K562 (cell line): Measurements from ENCODE around the gene FAM25A. TPM values are rescaled to one million over a fixed set of nuclear protein-coding genes. Genes with fewer than 3 reads are reported as not detected.
"Not testable (repeated sequence)": the region's sequence is repeated elsewhere in the genome, so short reads cannot be mapped to it uniquely, and the experiment has no call there.

ENCODE experiments used
- ATAC-seq: fragments of 200-7000 bp; cut with Tn5 transposase; 3 replicates; pipeline ENCODE4 v1.9.1; 2020; ENCODE audit warnings: moderate library complexity
- BruUV-seq: library from RNA; stranded (reverse); fragments of 400-500 nt; replicated peaks from 2 replicates; lab custom pipeline; 2021; lab: Mats Ljungman, UMichigan
- CTCF ChIA-PET: fragments of 300-600 bp; formaldehyde crosslinking; extraction: SDS; loops from one replicate; lab custom pipeline; 2021; ENCODE audit warnings: low intra/inter-chr PET ratio; lab: Yijun Ruan, JAX
- POLR2A ChIA-PET: fragments of 300-600, 350-650 bp; sonication (Branson Sonifier 250); formaldehyde crosslinking; extraction: SDS; loops from one replicate; lab custom pipeline; 2021; ENCODE audit warnings: antibody characterized with exemption, inconsistent platforms; lab: Yijun Ruan, JAX
- DNase-seq, 4 experiments: peaks; one replicate each; pipeline versions ENCODE4 v3.0.0 to v3.0.0-alpha.2; 2011 to 2018; ENCODE audit warnings: low spot score in 3 of 4, mixed read lengths in 3 of 4; ENCODE audit errors: extremely low read depth in 1 of 4
- FAIRE-seq: peaks from 2 replicates; lab custom pipeline; 2011; peaks lifted over from hg19 to GRCh38; lab: Jason Lieb, UNC
- H2AFZ ChIP-seq: 2 replicates; pipeline ENCODE4 v1.6.0; 2011; ENCODE audit warnings: low read depth, low read length, control low read depth, inconsistent platforms
- H3K27ac ChIP-seq: fragments of 200-600 bp; 3 replicates; pipeline ENCODE4 v1.8.0; 2011; ENCODE audit warnings: low read depth, mild to moderate bottlenecking, control low read depth, inconsistent platforms, low read length, moderate library complexity, mixed read lengths; ENCODE audit errors: extremely low read depth
- H3K27me3 ChIP-seq, 2 experiments: fragments of 300-600 bp in 1 of 2; 2 replicates in 1 of 2; 3 replicates in 1 of 2; pipeline versions ENCODE4 v1.6.0 to v1.8.0; 2011; ENCODE audit warnings: inconsistent platforms in 2 of 2, low read length in 2 of 2, mild to moderate bottlenecking in 1 of 2, mixed read lengths in 1 of 2, moderate library complexity in 1 of 2; ENCODE audit not compliant: control insufficient read depth in 2 of 2, insufficient read depth in 2 of 2
- H3K36me3 ChIP-seq: fragments of 300-600 bp; 3 replicates; pipeline ENCODE4 v1.8.0; 2011; ENCODE audit warnings: mild to moderate bottlenecking, low read length, inconsistent platforms; ENCODE audit not compliant: control insufficient read depth, insufficient read depth
- H3K4me1 ChIP-seq, 2 experiments: fragments of 200-600 bp in 1 of 2; replicated peaks in 1 of 2; 2 replicates in 1 of 2; 3 replicates in 1 of 2; pipeline versions ENCODE4 v1.5.1 to v1.8.0; 2011; ENCODE audit warnings: inconsistent platforms in 2 of 2, low read length in 2 of 2, mild to moderate bottlenecking in 1 of 2, mixed read lengths in 1 of 2, moderate library complexity in 1 of 2; ENCODE audit not compliant: control insufficient read depth in 2 of 2, insufficient read depth in 2 of 2
- H3K4me2 ChIP-seq: 2 replicates; pipeline ENCODE4 v1.6.1; 2011; ENCODE audit warnings: low read length, control low read depth, inconsistent platforms, mixed read lengths; ENCODE audit not compliant: insufficient read depth
- H3K4me3 ChIP-seq: fragments of 200-600 bp; sonication (generic), shearing (Covaris generic); 2 replicates; pipeline ENCODE4 v1.5.1; 2016; ENCODE audit warnings: control low read depth, inconsistent platforms
- H3K79me2 ChIP-seq: fragments of 200-600 bp; 3 replicates; pipeline ENCODE4 v1.8.0; 2011; ENCODE audit warnings: low read length, inconsistent platforms; ENCODE audit not compliant: control insufficient read depth, insufficient read depth
- H3K9ac ChIP-seq, 2 experiments: 2 replicates each; pipeline versions ENCODE4 v1.6.0 to v1.6.1; 2011; ENCODE audit warnings: low read depth in 2 of 2, low read length in 2 of 2, control low read depth in 1 of 2, inconsistent platforms in 1 of 2, mild to moderate bottlenecking in 1 of 2, mixed read lengths in 1 of 2; ENCODE audit not compliant: insufficient read depth in 1 of 2
- H3K9me1 ChIP-seq: one replicate; pipeline ENCODE4 v1.6.0; 2011; ENCODE audit warnings: inconsistent platforms, mild to moderate bottlenecking, low read length, moderate library complexity; ENCODE audit not compliant: control insufficient read depth, insufficient read depth
- H3K9me3 ChIP-seq: replicated peaks from 2 replicates; pipeline ENCODE4 v1.5.1; 2011; ENCODE audit warnings: low read depth, low read length, inconsistent platforms; ENCODE audit not compliant: control insufficient read depth, insufficient read depth
- H4K20me1 ChIP-seq: replicated peaks from 2 replicates; pipeline ENCODE4 v1.6.1; 2011; ENCODE audit warnings: low read length, inconsistent platforms, mixed read lengths; ENCODE audit not compliant: control insufficient read depth, insufficient read depth
- NFYB ChIP-seq: IDR thresholded peaks from 2 replicates; pipeline ENCODE4 v1.6.1; 2011; ENCODE audit warnings: mild to moderate bottlenecking, moderate library complexity; ENCODE audit not compliant: insufficient read length; ENCODE audit errors: extremely low read depth
- WGBS: fragments of 100-300 bp; shearing (Covaris generic); methylation state at CpG from one replicate; pipeline ENCODE4 v1.1.6; 2016; ENCODE audit warnings: low coverage, mixed read lengths; ENCODE audit not compliant: insufficient coverage; ENCODE audit errors: missing lambda C conversion rate; 5-methylcytosine and 5-hydroxymethylcytosine counted together
- in situ Hi-C: fragments of 300-500 bp; cut with MboI; formaldehyde crosslinking; loops from 4 replicates; pipeline ENCODE4 v1.15.0; 2018; ENCODE audit warnings: inconsistent platforms, mixed read lengths
- intact Hi-C: fragments of 100-400 bp; cut with micrococcal nuclease; formaldehyde crosslinking; loops from 2 replicates; pipeline ENCODE4 v1.14.2; 2022
- polyA plus RNA-seq, 8 experiments: library from polyadenylated mRNA; depleted of rRNA in 4 of 8; stranded (reverse) in 5 of 8; unstranded in 3 of 8; fragments of >200 nt; fragmentation: Nextera tagmentation in 2 of 8; fragmentation: Illumina TruSeq in 1 of 8; extraction: Ambion mirVana in 2 of 8; extraction: Trizol in 1 of 8; gene quantifications; 2 replicates each; pipeline versions ENCODE4 v1.2.1 to v1.2.3, GENCODE V29; 2011 to 2014; ENCODE audit warnings: inconsistent platforms in 1 of 8, missing spikeins in 1 of 8
- total RNA-seq, 7 experiments: library from RNA; depleted of rRNA in 6 of 7; stranded (reverse); fragments of >200 nt in 6 of 7; fragmentation: Illumina TruSeq in 2 of 7; extraction: Trizol in 2 of 7; gene quantifications; 2 replicates each; pipeline versions ENCODE4 v1.2.1 to v1.2.3, GENCODE V29; 2011 to 2021; ENCODE audit warnings: low replicate concordance in 1 of 7

The FAM25A gene
- total and polyA plus RNA-seq, 9 of the 15 experiments (the other 6 are each of a cell fraction or from before 2014, with no cell fraction given): not detected

DNA sequence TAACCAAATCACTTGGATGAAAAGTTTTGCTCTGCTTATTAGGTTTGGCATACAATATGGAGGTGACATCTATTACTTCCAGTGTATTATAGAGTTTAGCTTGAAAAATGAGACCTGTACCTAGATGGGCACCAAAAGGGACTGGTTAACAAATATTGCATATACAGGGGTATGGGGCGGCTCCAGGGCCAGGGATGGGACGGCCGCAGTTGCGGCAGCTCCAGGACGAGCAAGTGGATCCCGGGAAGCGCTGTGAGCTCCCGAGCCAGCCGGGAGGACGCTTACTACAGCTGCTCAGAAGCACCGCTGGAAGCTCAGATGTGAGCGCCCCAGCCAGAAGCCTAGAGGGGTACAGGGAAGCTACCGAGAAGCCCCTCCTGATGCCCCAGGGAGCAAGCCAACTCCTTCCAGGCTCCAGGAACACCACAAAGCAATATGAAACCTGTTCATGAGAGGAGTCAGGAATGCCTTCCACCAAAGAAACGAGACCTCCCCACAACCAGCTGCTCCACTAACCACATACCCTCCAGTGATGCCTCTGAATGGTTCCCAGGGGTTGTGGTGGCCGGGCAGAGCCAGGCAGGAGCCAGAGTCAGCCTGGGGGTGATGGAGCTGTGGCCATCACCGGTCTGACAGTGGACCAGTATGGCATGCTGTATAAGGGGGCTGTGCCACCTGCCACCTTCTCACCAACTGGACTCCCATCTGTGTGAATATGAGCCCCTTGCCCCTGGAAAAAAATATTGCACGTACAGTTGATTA, 6.8 kb downstream of the FAM25A start:
- H3K79me2 ChIP-seq, DNase-seq, ATAC-seq, H3K27me3 ChIP-seq, POLR2A ChIA-PET, intact Hi-C loops, FAIRE-seq, H3K4me3 ChIP-seq, CTCF ChIA-PET, H3K27ac ChIP-seq, H2AFZ ChIP-seq, H3K36me3 ChIP-seq, H3K9me3 ChIP-seq, H3K4me1 ChIP-seq, H3K9ac ChIP-seq, H3K4me2 ChIP-seq, H4K20me1 ChIP-seq, H3K9me1 ChIP-seq, BruUV-seq, in situ Hi-C loops: not testable (repeated sequence)
- 83% methylated on average over 13 of the region's 17 CpGs for WGBS

DNA sequence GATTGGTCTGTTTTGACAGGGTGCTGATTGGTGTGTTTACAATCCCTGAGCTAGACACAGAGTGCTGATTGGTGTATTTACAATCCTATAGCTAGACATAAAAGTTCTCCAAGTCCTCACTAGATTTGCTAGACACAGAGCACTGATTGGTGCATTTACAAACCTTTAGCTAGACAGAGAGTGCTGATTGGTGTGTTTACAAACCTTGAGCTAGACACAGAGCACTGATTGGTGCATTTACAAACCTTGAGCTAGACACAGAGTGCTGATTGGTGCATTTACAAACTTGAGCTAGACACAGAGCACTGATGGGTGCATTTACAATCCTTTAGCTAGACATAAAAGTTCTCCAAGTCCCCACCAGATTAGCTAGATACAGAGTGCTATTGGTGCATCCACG, 10.3 kb downstream of the FAM25A start:
- in situ Hi-C loops, H3K36me3 ChIP-seq, H3K27me3 ChIP-seq, H2AFZ ChIP-seq, H3K4me2 ChIP-seq, H3K27ac ChIP-seq, H3K9ac ChIP-seq, intact Hi-C loops, POLR2A ChIA-PET, ATAC-seq, H4K20me1 ChIP-seq, FAIRE-seq, H3K79me2 ChIP-seq, CTCF ChIA-PET, H3K9me1 ChIP-seq, H3K4me1 ChIP-seq, H3K4me3 ChIP-seq, DNase-seq, H3K9me3 ChIP-seq, BruUV-seq: not testable (repeated sequence)
- WGBS: 50% methylated on average over 1 of the region's 1 CpG
- TF ChIP-seq NFYB: peak; percentile 21
